GM21825 (cell line): ENCODE results near the gene CRYM.
"Not testable (repeated sequence)": the region's sequence is repeated elsewhere in the genome, so short reads cannot be mapped to it uniquely, and the experiment has no call there.

Experiments
- ATAC-seq: cut with Tn5 transposase; IDR thresholded peaks from one replicate; pipeline ENCODE4 v1.9.1; 2021; ENCODE audit warnings: mild to moderate bottlenecking, moderate library complexity; ENCODE audit not compliant: unreplicated experiment

Gene CRYM

DNA sequence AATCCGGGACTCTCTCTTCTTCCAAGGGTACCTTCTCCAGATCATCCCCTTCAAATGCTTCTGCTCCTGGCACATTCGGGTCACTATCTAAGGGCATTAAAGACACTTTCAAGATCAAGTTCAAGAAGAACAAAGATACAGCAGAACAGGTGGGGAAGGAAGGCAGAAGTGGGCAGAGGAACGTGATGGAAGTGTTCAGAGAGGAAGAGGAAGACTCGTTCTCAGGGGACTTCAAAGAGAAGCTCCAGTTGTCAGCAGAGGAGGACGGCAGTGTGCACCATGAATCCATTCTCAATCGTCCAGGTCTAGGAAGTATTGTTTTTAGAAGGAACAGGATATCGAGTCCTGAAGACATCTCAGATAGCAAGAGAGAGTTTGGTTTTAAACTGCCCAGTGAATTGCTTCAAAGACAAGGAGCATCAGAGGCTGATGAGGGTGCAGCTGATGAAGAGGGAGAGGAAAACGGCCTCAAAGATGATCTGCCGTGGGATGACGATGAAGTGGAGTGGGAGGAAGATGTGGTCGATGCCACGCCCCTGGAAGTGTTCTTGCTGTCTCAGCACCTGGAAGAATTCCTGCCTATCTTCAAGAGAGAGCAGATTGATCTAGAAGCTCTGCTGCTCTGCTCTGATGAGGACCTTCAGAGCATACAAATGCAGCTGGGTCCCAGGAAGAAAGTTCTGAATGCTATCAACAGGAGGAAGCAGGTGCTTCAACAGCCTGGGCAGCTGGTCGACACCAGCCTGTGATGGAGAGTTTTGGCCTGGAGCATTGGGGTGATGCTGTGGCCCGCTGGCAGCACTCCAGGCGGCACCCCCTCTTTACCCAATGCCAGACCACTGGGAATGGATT is 27.8 kb downstream of the CRYM start:
- ATAC-seq: no peak

DNA sequence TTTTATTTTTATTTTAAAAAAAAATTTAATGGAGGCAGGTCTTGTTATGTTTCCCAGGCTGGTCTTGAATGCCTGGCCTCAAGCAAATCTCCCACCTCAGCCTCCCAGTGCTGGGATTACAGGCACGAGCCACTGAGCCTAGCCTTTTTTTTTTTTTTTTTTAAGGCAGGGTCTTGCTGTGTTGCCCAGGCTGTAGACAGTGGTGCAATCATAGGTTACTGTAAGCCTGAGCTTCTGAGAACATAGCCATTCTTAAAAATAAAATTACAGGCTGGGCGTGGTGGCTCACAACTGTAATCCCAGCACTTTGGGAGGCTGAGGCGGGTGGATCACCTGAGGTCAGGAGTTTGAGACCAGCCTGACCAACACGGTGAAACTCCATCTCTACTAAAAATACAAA is 29.9 kb downstream of the CRYM start:
- not testable (repeated sequence) for ATAC-seq

DNA sequence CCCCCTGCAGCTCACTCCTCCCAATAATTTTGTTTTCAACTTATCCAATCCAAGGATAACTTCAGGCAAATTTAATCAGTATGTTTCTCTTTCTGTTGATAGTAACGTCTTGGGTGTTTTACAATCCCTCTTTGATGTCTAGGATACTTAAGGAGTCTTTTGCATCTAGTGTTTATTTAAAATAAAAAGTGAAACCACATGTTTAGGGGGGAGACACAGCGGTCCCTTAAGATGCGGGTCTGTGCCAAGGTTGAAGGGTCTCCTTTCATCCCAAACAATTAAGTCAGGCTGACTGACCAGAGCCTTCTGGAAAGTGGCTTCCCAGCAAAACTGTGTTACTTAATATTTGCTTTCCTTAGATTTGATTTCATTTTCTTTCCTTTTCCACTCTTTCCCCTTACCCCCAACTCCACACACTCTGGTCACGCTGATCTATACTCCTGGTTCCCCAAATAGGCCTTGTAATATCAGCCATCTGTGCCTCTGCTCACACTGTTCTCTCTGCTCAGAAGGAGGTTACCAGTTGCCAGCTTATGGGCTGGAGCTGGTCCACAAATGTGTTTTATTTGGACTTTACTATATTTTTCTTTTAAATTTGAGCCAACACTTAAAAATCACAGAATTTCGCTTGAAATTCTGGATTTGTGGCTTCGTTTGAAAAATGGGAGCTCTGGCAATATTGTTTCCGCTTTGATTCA is 33.4 kb downstream of the CRYM start:
- ATAC-seq: no peak

- no peak for ATAC-seq
Observed at GRCh38 chr16:21242756-21243155, 35.3 kb downstream of the CRYM start.

GRCh38 chr16:21239646-21240045 is 38.4 kb downstream of the CRYM start:
- no peak for ATAC-seq

DNA sequence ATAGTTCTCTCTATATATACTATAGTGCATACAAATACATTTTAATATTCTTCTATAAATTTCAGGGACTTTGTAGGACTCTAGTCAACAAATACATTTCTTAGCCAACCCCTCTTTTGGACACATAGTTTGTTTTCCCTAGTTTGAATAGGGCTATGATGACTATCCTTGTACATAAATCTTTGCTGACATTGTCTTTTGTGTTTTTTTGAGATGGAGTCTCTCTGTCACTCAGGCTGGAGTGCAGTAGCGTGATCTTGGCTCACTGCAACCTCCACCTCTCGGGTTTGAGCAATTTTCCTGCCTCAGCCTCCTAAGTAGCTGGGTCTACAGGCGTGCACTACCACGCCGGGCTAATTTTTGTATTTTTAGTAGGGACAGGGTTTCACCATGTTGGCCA is 41.3 kb downstream of the CRYM start:
- ATAC-seq: no peak

GRCh38 chr16:21235199-21235585 is 42.9 kb downstream of the CRYM start:
- ATAC-seq: no peak

- ATAC-seq: no peak
Observed at GRCh38 chr16:21233521-21234150, 44.5 kb downstream of the CRYM start, which contains the start of gene ANKS4B. ANKS4B (plus strand) TSS chr16:21233699; CDS start chr16:21233738, 39 bp downstream.

DNA sequence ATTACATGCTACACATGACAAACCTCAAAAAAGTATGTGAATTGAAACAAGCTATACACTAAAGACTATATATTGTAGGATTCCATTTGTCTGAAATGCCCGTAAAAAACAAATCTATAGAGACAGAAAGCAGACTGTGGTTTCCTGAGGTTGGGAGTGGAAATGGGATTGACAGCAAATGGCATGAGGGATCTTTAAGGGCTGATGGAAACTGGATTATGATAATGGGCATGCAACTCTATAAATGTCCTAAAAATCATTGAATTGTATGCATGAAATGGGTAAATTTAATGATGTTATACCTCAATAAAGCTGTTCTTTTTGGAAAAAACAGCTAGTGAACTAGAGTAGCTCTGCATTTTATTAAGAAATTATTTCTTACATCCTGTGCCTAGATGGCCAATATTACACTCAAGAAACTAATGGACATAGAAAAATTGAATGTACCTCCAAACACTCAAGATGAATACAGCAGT is 45.0 kb downstream of the CRYM start:
- ATAC-seq: no peak

GRCh38 chr16:21228361-21228872 is 49.7 kb downstream of the CRYM start:
- no peak for ATAC-seq

DNA sequence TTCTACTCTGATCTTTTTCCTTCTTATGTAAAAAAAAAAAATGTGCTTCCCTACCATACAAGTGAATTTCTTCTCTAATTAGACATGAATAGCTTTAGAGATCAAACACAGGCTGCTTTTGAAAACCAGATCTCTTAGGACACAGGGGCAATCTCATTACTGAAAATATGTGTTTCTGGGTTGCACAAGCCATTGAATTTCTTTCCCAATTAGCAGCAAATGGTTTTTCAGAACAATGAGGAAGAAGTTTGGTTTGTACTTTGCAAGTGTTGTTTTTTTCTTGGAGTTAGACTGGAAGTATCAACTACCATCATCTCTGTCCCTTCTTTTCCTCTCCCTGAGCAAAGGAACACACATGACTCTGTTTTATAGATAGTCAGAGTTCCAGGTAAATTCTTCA is 50.2 kb downstream of the CRYM start:
- ATAC-seq: no peak

GRCh38 chr16:21226749-21227148 is 51.3 kb downstream of the CRYM start:
- ATAC-seq: no peak

DNA sequence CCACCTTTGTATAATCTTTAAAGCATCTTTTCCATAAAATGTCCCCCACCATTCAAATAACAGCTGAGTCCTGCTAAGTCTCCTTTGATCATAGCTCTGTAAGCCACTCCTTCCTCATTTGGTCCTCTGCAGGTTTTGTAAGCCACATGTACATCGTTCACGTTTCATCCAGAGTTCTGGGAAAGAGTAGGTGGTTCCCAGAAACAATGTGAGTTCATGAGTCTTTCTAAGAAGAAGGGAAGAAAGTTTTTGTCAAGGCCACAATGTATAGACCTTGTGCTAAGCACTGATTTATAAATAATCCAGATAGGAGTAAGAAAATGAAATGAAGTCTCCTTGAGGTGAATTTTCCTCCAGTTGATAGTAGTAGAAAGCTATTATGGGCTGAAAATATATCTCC is 53.3 kb downstream of the CRYM start:
- no peak for ATAC-seq

- no peak for ATAC-seq
Observed at GRCh38 chr16:21223787-21224186, 54.3 kb downstream of the CRYM start.

DNA sequence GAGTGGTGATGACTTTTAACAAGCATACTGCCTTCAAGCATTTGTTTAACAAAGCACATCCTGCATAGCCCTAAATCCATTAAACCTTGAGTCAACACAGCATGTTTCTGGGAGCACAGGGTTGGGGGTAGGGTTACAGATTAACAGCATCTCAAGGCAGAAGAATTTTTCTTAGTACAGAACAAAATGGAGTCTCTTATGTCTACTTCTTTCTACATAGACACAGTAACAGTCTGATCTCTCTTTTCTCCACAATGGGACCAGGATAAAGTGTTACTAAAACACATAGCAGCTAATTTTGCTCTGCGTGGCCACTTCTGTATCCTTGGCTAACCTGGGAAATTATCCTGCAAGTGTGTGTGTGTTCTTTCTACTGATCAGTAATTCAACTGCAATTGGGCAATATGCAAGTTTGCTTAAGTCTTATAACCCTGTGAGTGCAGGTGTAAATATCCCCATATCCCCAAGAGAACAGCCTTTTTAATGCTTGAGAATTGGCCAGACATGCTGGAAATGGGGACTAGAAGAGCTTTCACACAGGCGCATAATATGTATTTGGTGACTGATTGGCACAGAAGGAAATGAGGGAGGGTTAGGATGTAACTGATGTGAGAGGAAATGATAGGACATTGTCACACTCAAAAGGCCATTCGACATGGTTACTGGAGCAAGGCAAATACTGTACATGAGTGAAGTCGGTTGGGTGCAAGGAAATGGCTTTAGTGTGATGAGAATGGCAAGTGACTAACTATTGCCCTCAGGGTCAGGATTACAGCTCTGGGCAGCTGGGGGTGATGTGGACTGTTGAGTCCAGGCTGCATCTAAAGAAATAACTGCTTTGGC is 55.4 kb downstream of the CRYM start:
- ATAC-seq: no peak

DNA sequence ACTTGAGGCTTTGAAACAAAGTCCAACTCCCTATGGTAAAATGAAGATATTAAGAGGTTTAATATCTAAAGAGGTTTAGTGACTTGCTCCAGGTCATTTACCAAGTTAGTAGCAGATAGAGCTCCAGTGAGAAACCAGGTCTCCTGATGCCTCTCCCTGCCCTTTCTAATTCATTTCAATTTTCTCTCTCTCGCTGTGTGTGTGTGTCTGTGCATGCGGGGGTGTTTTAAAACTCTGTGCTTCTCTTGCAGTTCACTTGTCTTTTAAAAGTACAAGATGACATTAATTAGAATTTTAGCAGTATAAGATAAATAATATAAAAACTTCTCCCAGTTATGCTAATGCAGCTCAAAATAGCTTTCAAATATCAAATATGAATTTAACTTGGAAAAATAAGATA is 58.5 kb downstream of the CRYM start:
- no peak for ATAC-seq

DNA sequence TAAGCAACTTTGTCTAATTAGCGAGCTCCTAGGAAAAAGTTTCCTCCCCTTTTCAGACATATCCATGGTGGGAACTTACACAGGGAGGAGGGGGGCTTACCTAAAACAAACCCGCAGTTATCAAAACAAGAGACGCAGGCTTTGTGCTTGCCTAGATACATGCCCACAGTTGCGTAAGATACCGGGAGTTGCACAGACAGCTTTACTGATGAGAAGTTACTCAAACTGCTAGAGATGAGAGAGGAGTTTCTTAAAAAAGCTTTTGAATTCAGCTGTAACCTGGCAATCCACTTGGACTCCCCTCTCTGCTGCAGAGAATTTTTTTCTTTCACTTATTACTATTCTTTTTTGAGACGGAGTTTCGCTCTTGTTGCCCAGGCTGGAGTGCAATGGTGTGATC is 59.9 kb downstream of the CRYM start:
- no peak for ATAC-seq

- ATAC-seq: no peak
Observed at GRCh38 chr16:21217121-21217520, 61.0 kb downstream of the CRYM start.

GRCh38 chr16:21214086-21214485 is 64.0 kb downstream of the CRYM start:
- no peak for ATAC-seq

- ATAC-seq: no peak
Observed at GRCh38 chr16:21211486-21211885, 66.6 kb downstream of the CRYM start, which contains the start of gene ZP2. ZP2 (minus strand) TSS chr16:21211574; CDS start chr16:21211547, 27 bp downstream.
